ENCODE measurements around the gene FCER1A.

GRCh38 chr1:159352436-159352835, 50.3 kb downstream of the FCER1A start:
- TF ChIP-seq CTCF (IDR thresholded peaks at IDR 0.05 in 2 of 3, conservative IDR thresholded peaks at IDR 0.05 in 1 of 3; ENCODE audit: control insufficient read depth in 2 of 3, extremely low read depth in 1 of 3, insufficient read depth in 1 of 3, low read depth in 3 of 3, low read length in 3 of 3) (no peak), RAD21 (IDR thresholded peaks at IDR 0.05; ENCODE audit: insufficient read depth, low read depth, low read length) (no peak), SIX5 (IDR thresholded peaks at IDR 0.05; ENCODE audit: low read depth, low read length, severe bottlenecking) (no peak), HDGF (IDR thresholded peaks at IDR 0.05) (no peak), RBBP5 (conservative IDR thresholded peaks at IDR 0.05) (no peak), POLR2AphosphoS2 (IDR thresholded peaks at IDR 0.05; ENCODE audit: low read depth, low read length) (no peak), ZBTB4 (CRISPR knock-in tag; IDR thresholded peaks at IDR 0.05) (no peak), JUND (IDR thresholded peaks at IDR 0.05; ENCODE audit: low read depth, low read length) (no peak)
